ENCODE results near the gene CES4A.
"Not testable (repeated sequence)": the region's sequence is repeated elsewhere in the genome, so short reads cannot be mapped to it uniquely, and the experiment has no call there.

The CES4A gene

DNA sequence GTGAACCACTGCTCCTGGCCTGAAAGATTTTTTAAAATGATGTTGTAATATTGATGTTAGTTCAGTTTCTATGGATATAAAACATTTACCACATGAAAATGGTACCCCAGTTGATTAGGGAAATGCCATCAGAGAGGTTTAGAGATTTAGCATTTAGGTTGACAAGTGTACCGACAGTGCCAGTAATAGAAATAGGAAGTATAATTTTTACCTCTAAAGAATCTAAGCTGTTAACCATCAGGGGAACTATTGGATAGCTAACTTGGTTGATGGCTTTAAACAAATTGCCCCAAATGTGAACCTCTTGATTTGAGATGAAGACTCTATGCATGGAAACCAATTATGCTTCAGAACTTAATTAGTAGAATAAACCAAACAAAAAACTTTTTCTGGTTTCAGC, 47.0 kb downstream of the CES4A start:
- no peak for DNase-seq (ENCODE audit: extremely low spot score, insufficient read length, low read depth)
- FAIRE-seq = no peak

DNA sequence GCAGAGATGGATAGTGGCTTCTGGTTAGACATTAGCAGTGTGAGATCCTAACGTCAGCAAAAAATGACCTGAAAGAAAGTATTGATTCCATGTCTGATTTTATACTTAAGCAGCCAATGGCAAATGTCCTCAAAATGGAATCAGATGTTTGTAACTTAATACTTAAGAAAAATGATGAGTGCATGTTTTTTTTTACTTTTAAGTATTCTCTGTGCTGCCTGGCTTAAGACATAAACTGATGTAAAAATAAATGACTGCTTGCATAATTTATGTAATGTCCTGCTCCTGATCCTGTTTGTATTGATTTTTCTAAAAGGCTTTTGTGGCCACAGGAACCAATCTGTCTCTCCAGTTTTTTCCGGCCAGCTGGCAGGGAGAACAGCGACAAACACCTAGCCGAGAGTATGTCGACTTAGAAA, 47.9 kb downstream of the CES4A start:
- DNase-seq (ENCODE audit: extremely low spot score, insufficient read length, low read depth) (no peak), FAIRE-seq (no peak)

DNA sequence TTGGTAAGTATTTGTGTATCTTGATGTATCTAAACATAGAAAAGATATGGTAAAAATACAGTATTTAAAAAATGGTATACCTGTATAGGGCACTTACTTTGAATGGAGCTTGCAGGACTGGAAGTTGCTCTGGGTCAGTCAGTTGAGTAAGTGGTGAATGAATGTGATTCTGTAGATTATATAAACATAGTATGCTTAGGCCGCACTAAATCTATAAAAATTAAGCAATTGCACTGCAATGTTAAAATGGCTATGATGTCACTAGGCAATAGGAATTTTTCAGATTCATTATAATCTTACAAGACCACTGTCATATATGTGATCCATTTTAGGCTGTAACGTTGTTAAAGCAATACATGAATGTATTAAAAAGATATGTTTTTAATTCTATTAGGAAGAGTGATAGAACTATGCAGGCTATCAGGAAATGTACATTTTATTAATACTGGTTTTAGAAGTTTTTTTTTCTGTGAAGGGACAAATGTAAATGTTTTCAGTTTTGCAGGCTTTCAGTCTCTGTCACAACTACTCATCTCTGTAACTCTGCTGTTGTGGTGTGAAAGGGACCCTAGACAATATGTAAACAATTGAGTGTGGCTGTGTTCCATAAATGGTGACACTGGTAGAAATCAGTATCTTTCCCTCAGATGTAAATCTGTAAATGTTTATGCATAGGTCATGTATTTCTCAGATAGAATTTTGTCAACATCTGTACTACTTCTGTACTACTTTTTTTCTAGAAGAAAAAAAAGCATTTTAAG, 51.1 kb downstream of the CES4A start:
- peak; percentile 67 for FAIRE-seq

DNA sequence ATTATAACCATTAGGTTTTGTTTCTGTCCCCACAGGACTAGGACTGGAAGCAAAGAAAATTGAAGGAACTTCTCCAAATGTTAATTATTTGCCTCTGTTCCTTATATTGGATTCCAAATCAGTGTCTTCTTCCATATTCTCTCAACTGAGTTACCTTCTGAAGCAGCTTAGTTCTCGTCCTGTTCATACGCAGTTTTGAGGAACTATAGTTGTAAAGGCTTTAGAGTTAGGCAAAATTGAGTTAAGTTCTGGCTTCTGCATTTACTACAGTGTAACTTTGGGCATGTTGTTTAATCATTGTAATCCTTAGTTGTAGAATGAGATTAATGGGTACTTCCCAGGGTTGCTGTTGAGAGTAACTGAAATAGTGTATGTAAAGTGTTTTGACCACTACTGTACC, 51.8 kb downstream of the CES4A start:
- FAIRE-seq = no peak

More for the DNA sequence above, 51.1 kb downstream of the CES4A start:
- DNase-seq (ENCODE audit: extremely low spot score, insufficient read length, low read depth) = no peak

GRCh38 chr16:67040906-67041305, 52.5 kb downstream of the CES4A start:
- DNase-seq (ENCODE audit: extremely low spot score, insufficient read length, low read depth) (no peak), FAIRE-seq (no peak)

More for the DNA sequence above, 51.8 kb downstream of the CES4A start:
- no peak for DNase-seq (ENCODE audit: extremely low spot score, insufficient read length, low read depth)

GRCh38 chr16:67041520-67041919, 53.1 kb downstream of the CES4A start:
- DNase-seq (ENCODE audit: extremely low spot score, insufficient read length, low read depth); FAIRE-seq: not testable (repeated sequence)

- FAIRE-seq (no peak), DNase-seq (ENCODE audit: extremely low spot score, insufficient read length, low read depth) (no peak)
Observed at GRCh38 chr16:67043420-67043819, 55.0 kb downstream of the CES4A start.

GRCh38 chr16:67050796-67051195, 62.4 kb downstream of the CES4A start:
- no peak for DNase-seq (ENCODE audit: extremely low spot score, insufficient read length, low read depth)
- FAIRE-seq = no peak

- FAIRE-seq (no peak), DNase-seq (ENCODE audit: extremely low spot score, insufficient read length, low read depth) (no peak)
Observed at GRCh38 chr16:67052399-67052798, 64.0 kb downstream of the CES4A start.

- no peak for FAIRE-seq
- no peak for DNase-seq (ENCODE audit: extremely low spot score, insufficient read length, low read depth)
Observed at GRCh38 chr16:67053767-67054334, 65.5 kb downstream of the CES4A start.

- DNase-seq (ENCODE audit: extremely low spot score, insufficient read length, low read depth) (no peak), FAIRE-seq (no peak)
Observed at GRCh38 chr16:67054901-67055300, 66.5 kb downstream of the CES4A start.

- FAIRE-seq (no peak), DNase-seq (ENCODE audit: extremely low spot score, insufficient read length, low read depth) (no peak)
Observed at GRCh38 chr16:67055712-67056487, 67.5 kb downstream of the CES4A start.
